SK-N-SH (cell line): Measurements from ENCODE around the gene PAN2.
"Not testable (repeated sequence)": the region's sequence is repeated elsewhere in the genome, so short reads cannot be mapped to it uniquely, and the experiment has no call there.

ENCODE experiments used
- FOSL2 ChIP-seq: IDR thresholded peaks from 2 replicates; pipeline ENCODE4 v1.4.0; 2012; ENCODE audit warnings: low read depth, mild to moderate bottlenecking, moderate library complexity, borderline replicate concordance
- GABPA ChIP-seq: IDR thresholded peaks from 2 replicates; pipeline ENCODE4 v1.4.0; 2012; ENCODE audit warnings: low read depth, mild to moderate bottlenecking
- POLR2AphosphoS5 ChIP-seq: IDR thresholded peaks from 2 replicates; pipeline ENCODE4 v1.6.1; 2012; ENCODE audit warnings: low read depth, low read length
- RFX5 ChIP-seq: IDR thresholded peaks from 2 replicates; pipeline ENCODE4 v1.6.1; 2012; ENCODE audit warnings: mild to moderate bottlenecking, improper control_type of control experiment, low read length
- SMC3 ChIP-seq: IDR thresholded peaks from 2 replicates; pipeline ENCODE4 v1.6.1; 2012; ENCODE audit warnings: low read depth, low read length, improper control_type of control experiment
- TCF12 ChIP-seq: IDR thresholded peaks from 2 replicates; pipeline ENCODE4 v1.4.0; 2012
- YY1 ChIP-seq: IDR thresholded peaks from 2 replicates; pipeline ENCODE4 v1.4.0; 2012; ENCODE audit warnings: low read depth, mild to moderate bottlenecking
- TF ChIP-seq, protein P1 (sequence below): fragments of 200-600 bp; sonication (generic); IDR thresholded peaks from 2 replicates; pipeline ENCODE4 v1.6.1; 2017; ENCODE audit warnings: antibody characterized with exemption, mild to moderate bottlenecking, moderate library complexity
- TF ChIP-seq, protein P2 (sequence below): fragments of 150-350 bp; IDR thresholded peaks from 2 replicates; pipeline ENCODE4 v1.6.1; 2016; ENCODE audit warnings: mild to moderate bottlenecking, low read depth, low read length
- TF ChIP-seq, protein P3 (sequence below): IDR thresholded peaks from 2 replicates; pipeline ENCODE4 v1.4.0; 2012; ENCODE audit warnings: low read depth, borderline replicate concordance
- TF ChIP-seq, protein P4 (sequence below): IDR thresholded peaks from 2 replicates; pipeline ENCODE4; 2012

DNA sequence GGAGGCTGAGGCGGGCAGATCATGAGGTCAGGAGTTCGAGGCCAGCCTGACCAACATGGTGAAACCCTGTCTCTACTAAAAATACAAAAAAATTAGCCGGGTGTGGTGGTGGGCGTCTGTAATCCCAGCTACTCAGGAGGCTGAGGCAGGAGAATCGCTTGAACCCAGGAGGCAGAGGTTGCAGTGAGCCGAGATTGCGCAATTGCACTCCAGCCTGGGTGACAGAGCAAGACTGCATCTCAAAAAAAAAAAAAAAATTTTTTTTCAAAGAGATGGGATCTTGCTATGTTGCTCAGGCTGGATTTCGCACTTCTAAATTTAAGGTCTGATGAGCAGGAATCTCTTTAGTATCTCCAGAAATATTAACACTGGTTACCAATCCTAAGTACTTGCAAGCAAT lies 12.2 kb downstream of the PAN2 start:
- TF ChIP-seq, protein P1, sequence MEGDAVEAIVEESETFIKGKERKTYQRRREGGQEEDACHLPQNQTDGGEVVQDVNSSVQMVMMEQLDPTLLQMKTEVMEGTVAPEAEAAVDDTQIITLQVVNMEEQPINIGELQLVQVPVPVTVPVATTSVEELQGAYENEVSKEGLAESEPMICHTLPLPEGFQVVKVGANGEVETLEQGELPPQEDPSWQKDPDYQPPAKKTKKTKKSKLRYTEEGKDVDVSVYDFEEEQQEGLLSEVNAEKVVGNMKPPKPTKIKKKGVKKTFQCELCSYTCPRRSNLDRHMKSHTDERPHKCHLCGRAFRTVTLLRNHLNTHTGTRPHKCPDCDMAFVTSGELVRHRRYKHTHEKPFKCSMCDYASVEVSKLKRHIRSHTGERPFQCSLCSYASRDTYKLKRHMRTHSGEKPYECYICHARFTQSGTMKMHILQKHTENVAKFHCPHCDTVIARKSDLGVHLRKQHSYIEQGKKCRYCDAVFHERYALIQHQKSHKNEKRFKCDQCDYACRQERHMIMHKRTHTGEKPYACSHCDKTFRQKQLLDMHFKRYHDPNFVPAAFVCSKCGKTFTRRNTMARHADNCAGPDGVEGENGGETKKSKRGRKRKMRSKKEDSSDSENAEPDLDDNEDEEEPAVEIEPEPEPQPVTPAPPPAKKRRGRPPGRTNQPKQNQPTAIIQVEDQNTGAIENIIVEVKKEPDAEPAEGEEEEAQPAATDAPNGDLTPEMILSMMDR: not testable (repeated sequence)
- TF ChIP-seq TCF12, FOSL2, YY1, GABPA, SMC3, RFX5, POLR2AphosphoS5: not testable (repeated sequence)
- TF ChIP-seq, protein P2, sequence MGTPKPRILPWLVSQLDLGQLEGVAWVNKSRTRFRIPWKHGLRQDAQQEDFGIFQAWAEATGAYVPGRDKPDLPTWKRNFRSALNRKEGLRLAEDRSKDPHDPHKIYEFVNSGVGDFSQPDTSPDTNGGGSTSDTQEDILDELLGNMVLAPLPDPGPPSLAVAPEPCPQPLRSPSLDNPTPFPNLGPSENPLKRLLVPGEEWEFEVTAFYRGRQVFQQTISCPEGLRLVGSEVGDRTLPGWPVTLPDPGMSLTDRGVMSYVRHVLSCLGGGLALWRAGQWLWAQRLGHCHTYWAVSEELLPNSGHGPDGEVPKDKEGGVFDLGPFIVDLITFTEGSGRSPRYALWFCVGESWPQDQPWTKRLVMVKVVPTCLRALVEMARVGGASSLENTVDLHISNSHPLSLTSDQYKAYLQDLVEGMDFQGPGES: not testable (repeated sequence)
- TF ChIP-seq, protein P3, sequence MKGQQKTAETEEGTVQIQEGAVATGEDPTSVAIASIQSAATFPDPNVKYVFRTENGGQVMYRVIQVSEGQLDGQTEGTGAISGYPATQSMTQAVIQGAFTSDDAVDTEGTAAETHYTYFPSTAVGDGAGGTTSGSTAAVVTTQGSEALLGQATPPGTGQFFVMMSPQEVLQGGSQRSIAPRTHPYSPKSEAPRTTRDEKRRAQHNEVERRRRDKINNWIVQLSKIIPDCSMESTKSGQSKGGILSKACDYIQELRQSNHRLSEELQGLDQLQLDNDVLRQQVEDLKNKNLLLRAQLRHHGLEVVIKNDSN: not testable (repeated sequence)
- TF ChIP-seq, protein P4, sequence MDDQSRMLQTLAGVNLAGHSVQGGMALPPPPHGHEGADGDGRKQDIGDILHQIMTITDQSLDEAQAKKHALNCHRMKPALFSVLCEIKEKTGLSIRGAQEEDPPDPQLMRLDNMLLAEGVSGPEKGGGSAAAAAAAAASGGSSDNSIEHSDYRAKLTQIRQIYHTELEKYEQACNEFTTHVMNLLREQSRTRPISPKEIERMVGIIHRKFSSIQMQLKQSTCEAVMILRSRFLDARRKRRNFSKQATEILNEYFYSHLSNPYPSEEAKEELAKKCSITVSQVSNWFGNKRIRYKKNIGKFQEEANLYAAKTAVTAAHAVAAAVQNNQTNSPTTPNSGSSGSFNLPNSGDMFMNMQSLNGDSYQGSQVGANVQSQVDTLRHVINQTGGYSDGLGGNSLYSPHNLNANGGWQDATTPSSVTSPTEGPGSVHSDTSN: not testable (repeated sequence)
